DMS 273 (cell line): ENCODE data around the gene LAMA4.
"Not testable (repeated sequence)": the region's sequence is repeated elsewhere in the genome, so short reads cannot be mapped to it uniquely, and the experiment has no call there.

ENCODE experiments used
- DNase-seq: peaks from one replicate; lab custom pipeline; 2025; ENCODE audit not compliant: unreplicated experiment; lab: John Stamatoyannopoulos, UW

The LAMA4 gene

GRCh38 chr6:112109262-112109661, 145.1 kb downstream of the LAMA4 start:
- no peak for DNase-seq

GRCh38 chr6:112106562-112106961, 147.8 kb downstream of the LAMA4 start:
- DNase-seq = no peak

DNA sequence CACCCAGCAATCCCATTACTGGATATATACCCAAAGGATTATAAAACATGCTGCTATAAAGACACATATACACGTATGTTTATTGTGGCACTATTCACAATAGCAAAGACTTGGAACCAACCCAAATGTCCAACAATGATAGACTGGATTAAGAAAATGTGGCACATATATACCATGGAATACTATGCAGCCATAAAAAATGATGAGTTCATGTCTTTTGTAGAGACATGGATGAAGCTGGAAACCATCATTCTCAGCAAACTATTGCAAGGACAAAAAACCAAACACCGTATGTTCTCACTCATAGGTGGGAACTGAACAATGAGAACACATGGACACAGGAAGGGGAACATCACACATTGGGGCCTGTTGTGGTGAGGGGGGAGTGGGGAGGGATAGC, 148.3 kb downstream of the LAMA4 start:
- DNase-seq = not testable (repeated sequence)

- DNase-seq = no peak
These were observed 153.8 kb downstream of the LAMA4 start for GRCh38 chr6:112100561-112100960.

DNA sequence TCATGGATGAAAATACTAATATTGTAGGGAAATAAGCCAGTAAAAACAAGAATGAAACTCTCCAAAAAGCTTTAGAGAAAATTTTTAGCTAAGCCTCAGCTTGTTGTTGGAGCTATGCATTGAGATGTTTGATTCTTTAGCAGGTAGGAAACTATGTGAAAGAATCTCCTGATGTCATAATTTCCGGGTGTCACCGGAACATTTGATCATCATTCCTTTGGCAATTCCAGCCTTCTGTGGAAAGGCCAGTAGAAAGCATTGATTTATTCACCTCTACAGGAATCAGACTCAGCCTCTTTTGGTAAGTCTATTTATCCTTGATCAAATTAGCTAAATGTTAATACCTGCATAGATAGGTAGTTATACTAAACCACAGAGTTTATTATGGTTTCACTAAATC, 157.5 kb downstream of the LAMA4 start:
- no peak for DNase-seq

DNA sequence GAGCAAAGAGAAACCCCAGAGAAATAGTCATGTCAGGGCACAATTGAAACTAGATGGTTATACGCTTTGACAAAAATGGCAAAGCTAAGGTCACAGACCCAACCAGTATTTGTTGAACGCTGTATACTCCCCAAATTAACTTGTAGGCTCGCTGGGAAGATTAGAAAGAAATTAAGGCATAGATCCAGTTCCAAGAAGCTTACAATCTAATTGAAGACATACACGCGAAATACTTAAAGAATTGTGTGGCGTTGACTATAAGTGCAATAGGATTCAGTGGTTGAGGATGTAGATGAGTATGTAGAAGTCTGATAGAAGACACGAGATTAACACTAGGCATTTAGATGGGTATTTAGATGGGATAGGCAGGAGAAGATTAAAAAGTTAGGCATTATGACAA, 166.5 kb downstream of the LAMA4 start:
- peak; percentile 37 for DNase-seq

DNA sequence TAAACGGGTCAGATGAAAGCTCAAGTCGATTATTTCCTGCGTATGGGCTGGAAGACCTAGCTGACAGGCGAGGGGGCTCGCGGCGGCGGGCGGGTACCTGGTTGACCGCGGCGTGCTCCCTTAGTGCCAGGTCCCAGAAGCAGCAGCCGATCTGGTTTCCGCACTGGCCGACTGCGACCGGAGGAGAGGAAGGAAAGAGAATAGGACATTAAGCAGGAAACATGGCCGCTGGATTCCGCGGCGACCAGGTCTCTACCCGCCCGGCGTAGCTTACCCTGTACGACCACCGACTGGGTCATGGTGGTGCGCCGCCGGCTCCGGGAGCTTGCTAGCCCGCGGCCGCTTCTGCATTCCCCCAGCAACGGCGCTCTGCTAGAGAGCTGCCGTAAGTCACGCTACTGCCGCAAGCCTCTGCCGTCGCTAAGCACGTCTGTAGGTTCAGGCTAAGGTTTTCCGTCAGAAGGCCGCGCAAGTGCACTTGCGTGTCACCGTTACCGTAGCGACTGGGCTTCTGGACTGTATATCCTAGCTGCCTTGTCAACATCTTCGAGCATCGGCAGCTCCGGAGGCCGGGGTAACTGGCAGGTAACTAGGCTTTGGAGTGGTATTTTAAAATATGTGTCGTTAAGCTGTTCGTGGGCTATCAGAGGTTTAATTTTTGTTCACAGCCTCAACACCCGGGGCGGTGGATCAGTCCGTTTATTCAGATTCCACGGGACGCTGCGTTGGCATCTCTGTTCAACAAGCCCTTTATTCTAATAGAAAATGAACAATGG, 167.0 kb downstream of the LAMA4 start, which contains the start of the genes FAM229B and TUBE1:
TSS of gene FAM229B (plus strand) at position 456 of the 776 bp plus-strand sequence. CDS start 11,693 bp downstream, outside the sequence.
TSS of gene TUBE1 (minus strand) at position 347 of the 776 bp plus-strand sequence. CDS start at position 299, 48 bp downstream.
- DNase-seq = peak; percentile 98

GRCh38 chr6:112086744-112087135, 167.6 kb downstream of the LAMA4 start:
- DNase-seq = peak; percentile 75

GRCh38 chr6:112085286-112086065, 168.9 kb downstream of the LAMA4 start:
- DNase-seq = no peak

DNA sequence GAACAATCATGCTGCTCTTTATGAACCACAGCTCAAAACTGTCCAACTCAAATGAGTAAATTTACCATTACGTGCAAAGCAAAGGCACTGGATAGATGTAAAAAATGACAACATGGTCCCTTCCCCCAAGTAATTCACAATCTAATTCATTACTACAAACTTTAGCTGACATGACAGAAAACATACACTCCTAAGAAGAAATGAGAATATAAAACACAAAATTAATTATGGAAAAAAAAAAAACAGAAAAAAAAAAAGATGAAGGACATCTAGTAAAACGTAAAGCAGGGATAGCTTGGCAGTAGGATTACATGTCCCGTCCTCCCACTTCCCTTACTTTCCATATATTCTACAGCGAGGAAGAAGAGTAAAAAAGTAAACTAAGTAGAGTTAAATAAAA, 172.8 kb downstream of the LAMA4 start:
- DNase-seq = no peak

DNA sequence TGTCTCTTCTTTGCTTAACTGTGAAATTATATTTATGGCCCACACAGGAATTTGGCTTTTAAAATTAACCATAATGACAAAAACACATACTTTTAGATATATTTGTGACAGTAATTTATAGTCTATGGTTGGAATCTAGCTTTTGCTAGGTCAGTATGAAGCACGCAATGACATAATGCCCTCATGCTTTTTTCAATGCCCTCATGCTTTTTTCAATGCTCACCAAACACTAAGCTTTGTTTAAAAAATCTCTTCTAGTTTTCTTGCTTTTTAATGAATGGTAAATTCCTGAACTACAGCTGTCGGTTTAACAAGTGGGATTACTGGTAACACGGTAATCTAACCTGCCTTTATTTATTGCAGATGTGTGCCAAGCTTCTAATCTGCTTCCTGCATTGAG, 187.8 kb downstream of the LAMA4 start:
- DNase-seq = no peak

GRCh38 chr6:112065426-112065986, 188.9 kb downstream of the LAMA4 start:
- no peak for DNase-seq

- DNase-seq = no peak
These were observed 191.4 kb downstream of the LAMA4 start for GRCh38 chr6:112062966-112063365.

- no peak for DNase-seq
These were observed 192.8 kb downstream of the LAMA4 start for GRCh38 chr6:112061605-112062004.
